ENCODE measurements around the gene C19orf47.

C19orf47 gene

DNA sequence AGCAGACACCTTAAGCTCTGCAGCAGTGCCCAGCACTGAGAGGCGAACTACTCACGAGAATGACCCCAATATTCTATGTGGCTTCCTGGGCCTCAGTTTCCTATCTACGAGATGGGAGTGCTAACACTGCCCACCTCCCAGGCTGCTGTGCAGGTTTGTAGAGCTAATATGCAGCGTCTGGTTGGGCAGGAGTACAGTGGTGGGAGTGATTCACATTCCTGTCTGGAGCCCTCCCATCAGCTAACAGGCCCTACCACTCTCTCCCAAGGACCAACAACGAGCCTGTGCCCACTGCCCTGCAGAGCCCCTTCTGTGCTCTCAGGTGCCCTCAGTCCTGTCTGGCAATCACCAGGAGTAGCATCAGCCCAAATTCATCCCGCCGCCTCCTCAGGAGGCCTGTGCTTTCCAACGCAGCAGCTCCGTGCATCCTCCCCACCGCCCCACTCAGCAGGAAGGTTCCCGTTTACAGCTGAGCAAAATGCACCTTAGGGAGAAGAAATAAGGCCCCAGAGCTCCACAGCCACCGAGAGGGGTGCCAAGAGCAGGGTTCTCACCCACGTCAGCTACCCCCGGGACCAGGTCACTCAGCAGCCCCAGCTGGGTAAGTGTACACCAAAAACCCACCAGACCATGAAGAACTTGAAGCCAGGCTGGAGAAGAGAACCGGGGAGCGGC is 69.7 kb downstream of the C19orf47 start:
- TF ChIP-seq, protein P1, sequence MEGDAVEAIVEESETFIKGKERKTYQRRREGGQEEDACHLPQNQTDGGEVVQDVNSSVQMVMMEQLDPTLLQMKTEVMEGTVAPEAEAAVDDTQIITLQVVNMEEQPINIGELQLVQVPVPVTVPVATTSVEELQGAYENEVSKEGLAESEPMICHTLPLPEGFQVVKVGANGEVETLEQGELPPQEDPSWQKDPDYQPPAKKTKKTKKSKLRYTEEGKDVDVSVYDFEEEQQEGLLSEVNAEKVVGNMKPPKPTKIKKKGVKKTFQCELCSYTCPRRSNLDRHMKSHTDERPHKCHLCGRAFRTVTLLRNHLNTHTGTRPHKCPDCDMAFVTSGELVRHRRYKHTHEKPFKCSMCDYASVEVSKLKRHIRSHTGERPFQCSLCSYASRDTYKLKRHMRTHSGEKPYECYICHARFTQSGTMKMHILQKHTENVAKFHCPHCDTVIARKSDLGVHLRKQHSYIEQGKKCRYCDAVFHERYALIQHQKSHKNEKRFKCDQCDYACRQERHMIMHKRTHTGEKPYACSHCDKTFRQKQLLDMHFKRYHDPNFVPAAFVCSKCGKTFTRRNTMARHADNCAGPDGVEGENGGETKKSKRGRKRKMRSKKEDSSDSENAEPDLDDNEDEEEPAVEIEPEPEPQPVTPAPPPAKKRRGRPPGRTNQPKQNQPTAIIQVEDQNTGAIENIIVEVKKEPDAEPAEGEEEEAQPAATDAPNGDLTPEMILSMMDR (conservative IDR thresholded peaks at IDR 0.05): no peak
- no peak overlapping the region for H3K27ac ChIP-seq

DNA sequence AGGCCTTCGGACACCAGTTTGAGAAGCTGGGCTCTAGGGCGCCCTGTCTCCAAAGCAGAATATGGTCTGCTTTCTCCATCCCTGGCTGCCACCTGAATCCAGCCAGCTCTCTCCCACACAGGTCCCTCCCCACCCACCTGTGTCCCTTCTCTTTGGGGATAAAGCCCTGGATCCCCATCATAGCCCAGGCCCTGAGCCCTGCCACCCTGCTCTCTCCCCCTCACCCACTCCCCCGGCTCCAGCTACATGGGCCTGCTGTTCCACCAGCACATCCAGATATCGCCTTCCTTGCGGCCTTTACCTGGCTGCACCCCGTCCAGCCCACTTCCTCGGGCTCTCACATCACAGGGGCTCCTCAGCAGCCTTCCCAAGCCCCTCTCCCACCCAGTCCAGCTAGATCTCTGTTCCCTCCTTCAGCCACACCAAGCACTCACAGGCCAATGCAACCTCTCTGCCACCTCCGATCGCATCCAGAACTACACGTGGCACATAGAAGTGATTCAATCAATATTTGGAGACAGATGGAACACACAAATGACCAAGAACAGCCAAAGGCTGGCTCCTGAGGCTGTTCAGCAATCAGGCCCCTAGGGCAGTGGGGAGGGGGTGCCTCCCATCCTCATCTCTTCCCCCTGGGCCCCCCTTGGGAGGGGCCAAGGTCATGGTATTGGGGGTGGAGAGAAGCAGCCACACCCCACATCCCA is 70.7 kb downstream of the C19orf47 start:
- H3K27ac ChIP-seq: no peak overlapping the region
- TF ChIP-seq, protein P1 (conservative IDR thresholded peaks at IDR 0.05): no peak

DNA sequence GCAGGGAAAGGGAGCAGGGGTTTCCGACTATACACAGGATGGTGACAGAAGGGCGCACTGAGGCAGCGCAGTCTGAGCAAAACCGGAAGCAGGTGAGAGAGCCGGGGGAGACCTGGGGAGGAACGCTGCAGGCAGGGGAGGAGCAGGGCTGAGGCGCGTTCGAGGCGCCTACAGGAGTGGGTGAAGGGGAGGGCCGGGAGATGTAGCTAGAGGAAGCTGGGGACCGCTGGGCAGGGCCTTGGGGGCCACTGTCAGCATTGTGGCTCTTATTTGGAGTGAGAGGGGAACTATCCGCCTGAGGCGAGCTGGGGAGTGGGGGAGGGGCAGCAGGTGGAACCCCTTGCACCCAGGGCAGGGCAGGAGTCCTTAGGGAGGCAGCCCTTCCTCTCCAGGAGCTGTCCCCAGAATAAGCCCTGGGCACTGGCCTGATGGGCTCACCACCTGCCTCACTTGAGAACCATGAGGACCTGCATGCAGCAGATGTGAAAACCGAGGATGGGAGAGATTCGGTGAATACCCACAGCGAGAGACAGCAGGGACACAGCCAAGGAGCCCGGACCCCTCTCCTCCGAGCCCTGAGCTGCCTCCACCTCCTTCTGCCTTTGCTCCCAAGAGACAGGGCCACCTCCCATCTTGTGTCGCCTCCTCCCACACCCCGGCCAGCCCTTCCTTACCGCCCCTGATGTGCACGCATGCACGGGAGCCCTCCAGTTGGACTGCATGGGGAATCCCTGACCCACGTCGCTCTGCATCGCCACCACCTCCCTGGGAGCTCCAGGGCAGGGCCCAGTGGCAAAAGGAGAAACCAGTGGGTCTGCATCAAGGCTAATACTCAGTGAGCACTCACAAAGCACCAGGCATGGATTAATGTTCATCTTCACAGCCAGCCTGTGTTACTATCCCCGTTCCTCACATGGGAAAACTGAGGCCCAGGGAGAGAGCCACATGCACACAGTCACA is 73.3 kb downstream of the C19orf47 start:
- no peak overlapping the region for H3K27ac ChIP-seq
- TF ChIP-seq, protein P1 (conservative IDR thresholded peaks at IDR 0.05): no peak

DNA sequence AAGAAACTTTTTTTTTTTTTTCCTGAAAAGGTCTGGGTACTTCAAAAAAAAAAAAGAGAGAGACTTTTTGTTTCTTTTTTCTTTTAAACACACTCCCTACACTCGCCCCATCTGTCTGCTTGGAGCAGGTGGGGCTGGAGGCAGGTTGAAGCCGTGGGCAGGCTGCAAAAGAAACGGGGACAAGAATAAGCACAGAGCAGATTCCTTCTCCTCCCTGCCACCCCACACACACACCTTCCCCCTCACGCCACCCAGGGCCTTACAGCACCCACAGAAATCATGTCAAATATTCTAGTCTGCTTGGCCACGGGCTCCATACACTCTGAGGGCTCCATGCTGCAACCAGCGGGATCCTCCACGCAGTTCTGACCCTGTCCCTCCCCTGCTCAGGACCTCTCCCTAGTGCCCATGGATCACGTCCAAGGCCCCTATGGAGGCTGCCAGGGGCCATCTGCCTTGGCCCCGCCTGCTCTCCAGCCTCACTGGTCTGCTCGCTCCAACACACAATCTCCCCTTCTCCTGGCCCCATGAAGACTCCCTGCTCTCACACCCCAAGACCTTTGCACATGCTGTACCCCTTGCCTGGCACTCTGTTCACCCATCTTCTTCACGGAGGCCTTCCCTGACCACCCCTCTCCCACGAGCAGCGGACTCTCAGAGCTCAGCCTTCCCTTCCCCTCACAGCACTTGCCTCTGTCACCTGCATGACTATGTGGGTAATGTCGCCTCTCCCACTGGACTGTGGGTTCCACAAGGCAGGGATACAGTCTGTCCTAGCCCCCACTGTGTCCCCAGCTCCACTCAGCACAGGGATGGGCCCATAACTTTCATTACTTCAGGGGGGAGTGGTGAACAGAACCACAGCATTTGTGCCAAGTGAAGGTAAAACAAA is 74.5 kb downstream of the C19orf47 start:
- TF ChIP-seq, protein P1 (conservative IDR thresholded peaks at IDR 0.05): no peak
- peak overlapping the region; percentile 18; the same call in 1 of the 2 replicates for H3K27ac ChIP-seq

DNA sequence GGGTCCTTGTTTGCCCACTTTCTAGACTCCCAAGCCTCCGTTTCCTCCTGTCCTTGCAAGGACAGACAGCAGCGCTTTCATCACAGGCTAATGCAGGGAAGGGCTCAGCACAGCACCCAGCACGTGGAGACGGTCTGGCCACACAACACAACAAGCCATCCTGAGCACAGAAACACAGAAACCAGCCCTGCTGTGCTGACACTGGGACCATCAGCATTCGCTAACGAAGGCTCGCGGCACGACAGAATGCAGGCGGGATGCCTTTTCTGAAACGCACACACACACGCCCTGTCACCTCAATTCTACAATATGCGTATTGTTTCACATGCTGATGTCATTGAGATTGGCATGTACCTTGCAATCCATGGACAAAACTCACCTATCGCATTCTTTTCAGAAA is 75.9 kb downstream of the C19orf47 start:
- TF ChIP-seq, protein P1 (conservative IDR thresholded peaks at IDR 0.05): no peak
- H3K27ac ChIP-seq: no peak overlapping the region

DNA sequence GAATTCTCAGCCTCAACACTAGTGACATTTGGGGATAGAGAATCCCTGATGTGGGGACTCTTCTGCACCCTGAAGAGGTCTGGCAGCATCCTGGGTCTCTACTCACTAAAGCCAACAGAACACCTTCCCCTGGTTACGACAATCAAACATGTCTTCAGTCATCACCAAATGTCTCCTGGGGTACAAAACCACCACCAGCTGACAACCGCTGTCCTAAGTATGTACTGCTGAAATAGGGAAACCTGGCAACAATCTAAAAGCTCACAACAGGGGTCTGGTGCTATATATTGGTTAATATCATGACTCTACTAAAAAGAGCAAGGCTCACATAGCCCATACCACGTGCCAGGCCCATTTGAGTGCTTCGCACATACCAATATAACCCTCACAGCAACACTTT is 76.5 kb downstream of the C19orf47 start:
- no peak overlapping the region for H3K27ac ChIP-seq
- TF ChIP-seq, protein P1 (conservative IDR thresholded peaks at IDR 0.05): no peak

Measured in VCaP (cell line).